ENCODE data around the gene LYRM7. TPM values are rescaled to one million over a fixed set of nuclear protein-coding genes. Genes with fewer than 3 reads are reported as not detected.
A peak's percentile ranks its signal among the peaks of the same experiment; 100 is the strongest.
"Not testable (repeated sequence)": the region's sequence is repeated elsewhere in the genome, so short reads cannot be mapped to it uniquely, and the experiment has no call there.

The LYRM7 gene
- total RNA-seq, 1 experiment from 2014 or later = 4.5 TPM

DNA sequence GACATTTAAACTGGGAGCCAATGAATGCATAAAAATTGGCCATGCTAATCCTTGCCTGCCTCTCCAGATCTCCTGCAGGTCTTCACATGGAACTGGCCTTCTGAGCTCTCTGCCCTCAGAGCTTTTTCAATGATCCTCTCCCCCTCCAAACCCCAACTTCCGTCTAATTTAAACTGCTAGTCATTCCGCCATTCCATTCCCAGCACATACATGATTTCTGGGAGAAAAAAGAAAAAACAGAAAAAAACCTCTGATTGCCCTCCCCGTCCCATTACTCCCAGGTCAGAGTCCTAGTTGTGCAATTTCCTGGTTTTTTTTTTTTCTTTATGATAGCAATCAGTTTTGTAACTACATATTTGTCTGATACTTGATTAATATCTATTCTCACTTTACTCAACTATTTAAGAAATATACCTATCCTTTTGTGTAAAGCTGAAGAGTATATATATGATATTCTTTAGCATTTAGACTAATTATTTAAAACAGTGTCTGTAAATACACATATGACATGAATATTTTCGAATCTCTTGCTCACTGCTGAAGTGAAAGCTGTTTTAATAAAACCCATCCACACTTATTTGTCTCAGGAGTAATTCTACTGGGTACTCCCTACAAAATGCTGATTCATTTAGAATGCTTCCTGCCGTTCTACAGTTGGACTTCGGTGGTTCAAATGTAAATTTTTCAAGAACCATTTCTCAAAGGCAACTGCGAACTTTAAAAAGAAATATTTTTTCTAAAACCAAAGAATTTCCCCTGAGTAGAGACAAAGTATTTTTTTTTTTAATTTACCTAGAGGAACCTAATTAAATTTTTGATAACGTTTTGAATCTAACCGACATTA is 7.2 kb upstream of the LYRM7 start:
- Histone ChIP-seq H3K36me3 (replicated peaks; ENCODE audit: control insufficient read depth, insufficient read depth, low read length) (peaks cover 14% of the 10 kb centered on the region), H3K4me3 (ENCODE audit: insufficient read depth, low read depth, low read length) (peak overlapping the region; percentile 93), H3K27me3 (ENCODE audit: control insufficient read depth, insufficient read depth, low read length) (no peaks in the 10 kb centered on the region)
- no peak for DNase-seq

DNA sequence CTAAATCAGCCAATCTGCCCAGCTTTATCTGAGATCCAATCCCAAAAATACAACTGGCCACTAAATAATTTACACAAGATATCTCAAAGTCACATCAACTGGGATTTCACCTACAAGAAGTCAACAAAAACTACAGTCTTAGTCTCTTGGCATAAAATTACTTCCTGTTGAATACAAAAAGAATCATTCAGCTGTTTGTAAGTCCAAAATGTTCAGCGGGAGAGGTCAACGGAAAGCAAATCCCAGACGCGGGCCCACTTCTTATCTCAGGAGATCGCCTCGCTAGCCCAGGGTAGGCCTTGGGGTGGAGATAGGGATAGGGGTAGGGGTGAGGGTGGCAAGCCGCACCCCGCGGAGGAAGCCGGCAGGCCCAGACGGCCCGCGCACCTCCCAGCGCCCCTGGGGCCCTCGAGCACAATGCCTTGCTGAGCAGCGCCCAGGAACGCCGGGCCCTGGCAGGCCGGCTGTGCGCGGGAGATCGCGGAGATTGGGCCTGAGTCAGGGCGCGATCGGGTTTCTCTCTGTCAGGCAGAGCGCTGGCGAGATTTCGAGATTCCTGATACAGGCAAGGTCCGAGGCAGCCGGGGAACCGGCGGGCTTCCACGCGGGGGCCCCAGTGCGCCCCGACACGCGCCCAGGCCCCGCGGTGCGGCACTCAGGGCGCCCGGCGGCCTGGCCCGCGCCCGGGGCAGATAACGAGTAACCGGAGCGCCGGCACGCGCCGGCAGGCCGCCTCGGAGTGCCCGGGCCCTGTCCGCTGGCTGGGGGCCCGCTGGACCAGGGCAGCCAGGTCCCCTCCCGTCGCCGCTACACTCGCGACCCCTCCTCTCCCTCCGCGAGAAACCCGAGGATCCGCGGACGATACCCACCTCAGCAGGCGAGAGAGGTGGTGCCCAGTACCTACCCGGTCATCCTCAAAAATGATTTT is 6.3 kb upstream of the LYRM7 start:
- Histone ChIP-seq H3K36me3 (replicated peaks; ENCODE audit: control insufficient read depth, insufficient read depth, low read length) (peaks cover 13% of the 10 kb centered on the region), H3K4me3 (ENCODE audit: insufficient read depth, low read depth, low read length) (peak overlapping the region; percentile 93), H3K27me3 (ENCODE audit: control insufficient read depth, insufficient read depth, low read length) (no peaks in the 10 kb centered on the region)
- DNase-seq = peak; percentile 83

DNA sequence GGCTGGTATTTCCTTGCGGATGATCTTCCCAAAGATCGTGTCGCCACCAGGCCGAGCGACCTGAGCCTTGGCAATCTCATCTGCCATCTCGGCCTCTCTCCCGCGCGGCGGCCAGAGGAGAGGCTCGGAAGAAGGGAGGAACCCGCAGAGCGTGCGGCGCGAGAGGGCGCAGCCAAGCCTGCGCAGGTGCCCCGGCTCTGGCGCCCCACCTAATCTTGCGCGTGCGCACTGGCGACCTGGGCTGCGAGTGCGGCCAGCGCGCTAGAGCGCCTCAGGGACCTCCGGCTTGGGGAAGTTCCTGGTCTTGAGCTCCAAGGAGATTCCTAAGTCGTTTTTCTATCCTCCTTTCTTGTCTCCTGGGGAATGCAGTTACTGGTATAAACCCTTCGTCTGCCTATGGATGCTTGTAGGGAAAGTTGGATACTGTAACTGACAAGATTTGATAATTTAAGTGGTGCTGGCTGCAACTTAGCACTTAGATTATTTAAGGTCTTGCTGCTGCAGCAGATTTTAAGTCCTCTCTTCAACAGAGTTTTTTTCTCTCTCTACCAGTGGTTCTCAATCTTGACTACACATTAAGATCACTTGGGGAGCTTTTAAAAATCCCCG is 5.5 kb upstream of the LYRM7 start, which contains the start of gene HINT1:
Gene HINT1 (minus strand): TSS at position 138 of the 609 bp plus-strand sequence. CDS start 51 bp downstream, at position 87.
- H3K4me3 ChIP-seq (ENCODE audit: insufficient read depth, low read depth, low read length) = peak within 1 kb of the TSS; percentile 93
- peak; percentile 98 for DNase-seq
- peaks cover 10% of the 10 kb centered on the region for H3K36me3 ChIP-seq (replicated peaks; ENCODE audit: control insufficient read depth, insufficient read depth, low read length)
- H3K27me3 ChIP-seq (ENCODE audit: control insufficient read depth, insufficient read depth, low read length) = no peaks in the 10 kb centered on the region

DNA sequence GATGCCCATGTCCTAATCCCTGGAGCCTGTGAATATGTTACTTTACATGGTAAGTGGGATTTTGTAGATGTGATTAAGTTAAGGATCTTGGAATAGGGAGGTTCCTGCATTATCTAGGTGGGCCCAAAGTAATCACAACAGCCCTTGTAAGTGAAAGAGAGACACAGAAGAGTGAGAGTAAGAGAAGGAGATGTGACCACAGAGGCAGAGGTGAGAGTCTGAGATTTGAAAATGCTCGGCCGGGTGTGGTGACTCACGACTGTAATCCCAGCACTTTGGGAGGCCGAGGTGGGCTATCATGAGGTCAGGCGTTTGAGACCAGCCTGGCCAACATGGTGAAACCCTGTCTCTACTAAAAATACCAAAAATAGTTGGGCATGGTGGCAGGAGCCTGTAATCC is 3.1 kb upstream of the LYRM7 start:
- Histone ChIP-seq H3K4me3 (ENCODE audit: insufficient read depth, low read depth, low read length) (no peak overlapping the region), H3K36me3 (replicated peaks; ENCODE audit: control insufficient read depth, insufficient read depth, low read length) (peaks cover 2% of the 10 kb centered on the region), H3K27me3 (ENCODE audit: control insufficient read depth, insufficient read depth, low read length) (no peaks in the 10 kb centered on the region)
- no peak for DNase-seq

DNA sequence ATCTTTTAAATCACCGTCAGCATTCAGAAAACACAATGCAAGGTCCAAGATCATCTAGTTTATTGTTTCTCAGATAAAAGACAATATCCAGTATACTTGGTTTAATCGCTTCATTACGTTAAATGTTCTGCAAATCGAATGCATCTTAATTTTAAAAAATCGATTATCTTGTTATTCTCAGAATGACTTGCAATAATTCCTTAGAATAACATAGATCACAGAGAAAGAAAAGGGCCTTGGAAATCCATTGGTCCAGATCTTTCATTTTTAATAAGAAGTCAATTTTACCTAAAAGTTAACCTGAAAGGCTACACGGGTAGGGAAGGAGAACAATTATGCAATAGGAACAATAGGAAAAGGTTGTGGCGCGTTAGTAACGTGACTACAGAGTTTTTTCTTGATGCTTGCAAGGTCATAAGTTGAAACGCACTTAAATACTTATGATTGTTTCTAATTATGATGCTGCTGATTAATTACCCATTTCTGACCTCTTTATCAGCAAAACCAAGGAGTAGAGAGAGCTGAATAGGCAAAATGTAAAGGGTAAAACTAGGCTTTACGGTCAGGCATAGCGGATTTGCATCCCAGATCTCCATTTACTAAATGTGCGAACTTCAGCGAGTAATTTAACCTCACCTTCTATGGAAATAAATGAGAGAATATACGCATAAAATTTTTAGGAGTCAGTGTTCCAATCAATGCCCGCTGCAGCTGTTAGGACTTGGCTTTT is 769 bp upstream of the LYRM7 start:
- no peak for DNase-seq
- Histone ChIP-seq H3K36me3 (replicated peaks; ENCODE audit: control insufficient read depth, insufficient read depth, low read length) (no peaks in the 10 kb centered on the region), H3K4me3 (ENCODE audit: insufficient read depth, low read depth, low read length) (peak overlapping the region; percentile 51), H3K27me3 (ENCODE audit: control insufficient read depth, insufficient read depth, low read length) (no peaks in the 10 kb centered on the region)

DNA sequence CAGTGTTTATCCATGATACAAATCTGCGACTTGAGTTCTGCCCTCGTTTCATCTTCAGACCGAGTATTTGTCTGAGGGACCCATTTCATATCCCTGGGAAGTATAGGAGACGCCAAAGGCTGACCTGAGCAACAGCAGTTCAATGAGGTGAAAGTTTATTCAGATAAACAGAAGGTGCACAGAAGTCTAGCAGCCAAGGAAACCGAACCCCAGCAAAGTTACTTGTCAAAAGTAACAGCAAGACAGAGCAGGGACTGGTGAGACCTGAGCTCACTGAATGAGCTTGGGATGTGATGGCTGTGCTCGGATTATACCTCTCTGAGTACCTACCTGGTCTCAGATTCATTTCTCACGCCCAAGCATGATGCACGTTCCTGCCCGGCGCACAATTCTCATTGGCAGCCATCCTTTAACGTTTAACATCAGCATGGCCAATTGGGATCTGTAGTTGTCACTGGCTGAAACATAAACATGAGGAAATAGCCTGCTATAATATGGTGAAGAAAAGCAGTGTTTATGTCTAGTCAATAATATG is 599 bp downstream of the LYRM7 start:
- no peak for DNase-seq
- Histone ChIP-seq H3K4me3 (ENCODE audit: insufficient read depth, low read depth, low read length) (peak overlapping the region; percentile 74), H3K27me3 (ENCODE audit: control insufficient read depth, insufficient read depth, low read length) (no peaks in the 10 kb centered on the region), H3K36me3 (replicated peaks; ENCODE audit: control insufficient read depth, insufficient read depth, low read length) (no peaks in the 10 kb centered on the region)

DNA sequence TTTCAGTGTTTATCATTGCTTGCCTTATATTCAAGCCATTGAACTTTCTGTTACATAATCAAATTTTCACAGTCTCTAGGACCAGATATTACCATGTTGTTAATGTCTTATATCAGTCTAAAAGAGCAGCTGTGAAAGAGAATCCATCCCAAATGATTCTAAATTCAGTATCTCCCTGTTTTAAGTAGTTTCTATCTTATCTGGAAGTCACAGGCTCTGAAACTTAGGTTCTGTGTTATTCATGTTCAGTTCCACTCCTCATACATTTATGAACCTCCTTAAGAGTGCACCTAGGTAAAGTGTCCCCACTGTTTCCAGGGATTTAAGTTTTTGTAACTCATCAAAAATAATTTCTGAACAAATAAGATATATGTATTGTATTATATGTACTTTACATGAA is 9.7 kb downstream of the LYRM7 start:
- no peaks in the 10 kb centered on the region for H3K36me3 ChIP-seq (replicated peaks; ENCODE audit: control insufficient read depth, insufficient read depth, low read length)
- H3K27me3 ChIP-seq (ENCODE audit: control insufficient read depth, insufficient read depth, low read length) = no peaks in the 10 kb centered on the region
- DNase-seq = no peak
- no peak overlapping the region for H3K4me3 ChIP-seq (ENCODE audit: insufficient read depth, low read depth, low read length)

DNA sequence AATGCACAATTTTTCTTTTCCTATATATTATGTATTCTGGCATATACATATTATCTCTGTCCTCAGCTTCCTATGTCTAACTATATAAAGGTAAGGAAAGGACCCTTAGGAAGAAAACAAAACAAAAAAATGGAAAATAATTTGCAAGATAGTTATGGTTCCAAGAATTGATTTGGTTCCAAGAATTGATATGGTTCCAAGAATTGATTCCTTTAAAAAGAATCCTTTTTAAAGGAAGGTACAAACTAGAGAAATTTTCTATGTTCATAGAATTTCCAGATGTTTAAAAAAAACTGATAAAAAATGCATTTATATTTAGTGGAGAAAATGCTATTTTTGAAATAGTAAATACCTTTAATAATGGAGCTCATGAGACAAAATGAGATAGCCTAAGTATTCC is 12.1 kb downstream of the LYRM7 start:
- Histone ChIP-seq H3K4me3 (ENCODE audit: insufficient read depth, low read depth, low read length) (no peak overlapping the region), H3K36me3 (replicated peaks; ENCODE audit: control insufficient read depth, insufficient read depth, low read length) (no peaks in the 10 kb centered on the region), H3K27me3 (ENCODE audit: control insufficient read depth, insufficient read depth, low read length) (no peaks in the 10 kb centered on the region)
- no peak for DNase-seq

DNA sequence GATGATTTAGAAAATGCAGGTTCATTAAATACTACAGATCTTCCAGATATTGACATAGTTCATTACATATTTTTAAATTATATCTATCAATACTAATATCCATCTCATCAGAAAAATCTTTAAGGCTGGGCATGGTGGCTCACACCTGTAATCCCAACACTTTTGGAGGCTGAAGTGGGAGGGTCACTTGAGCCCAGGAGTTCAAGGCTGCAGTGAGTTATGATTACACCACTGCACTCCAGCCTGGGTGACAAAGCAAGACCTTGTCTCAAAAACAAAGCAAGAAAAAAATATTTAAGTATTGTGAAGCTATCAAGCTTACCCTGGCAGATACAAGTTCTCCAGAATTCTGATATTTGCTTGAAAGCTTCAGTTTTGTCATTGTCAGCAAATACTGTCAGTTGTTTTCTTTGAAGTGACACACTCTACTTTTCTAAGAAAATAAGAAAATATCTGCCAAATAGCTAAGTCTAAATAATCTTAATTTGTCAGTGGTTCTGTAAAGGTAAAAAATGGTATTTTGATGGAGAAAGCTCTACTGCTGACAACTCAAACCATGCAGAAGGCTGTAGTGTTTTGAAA is 14.9 kb downstream of the LYRM7 start:
- DNase-seq = no peak
- Histone ChIP-seq H3K27me3 (ENCODE audit: control insufficient read depth, insufficient read depth, low read length) (no peaks in the 10 kb centered on the region), H3K36me3 (replicated peaks; ENCODE audit: control insufficient read depth, insufficient read depth, low read length) (no peaks in the 10 kb centered on the region), H3K4me3 (ENCODE audit: insufficient read depth, low read depth, low read length) (no peak overlapping the region)

DNA sequence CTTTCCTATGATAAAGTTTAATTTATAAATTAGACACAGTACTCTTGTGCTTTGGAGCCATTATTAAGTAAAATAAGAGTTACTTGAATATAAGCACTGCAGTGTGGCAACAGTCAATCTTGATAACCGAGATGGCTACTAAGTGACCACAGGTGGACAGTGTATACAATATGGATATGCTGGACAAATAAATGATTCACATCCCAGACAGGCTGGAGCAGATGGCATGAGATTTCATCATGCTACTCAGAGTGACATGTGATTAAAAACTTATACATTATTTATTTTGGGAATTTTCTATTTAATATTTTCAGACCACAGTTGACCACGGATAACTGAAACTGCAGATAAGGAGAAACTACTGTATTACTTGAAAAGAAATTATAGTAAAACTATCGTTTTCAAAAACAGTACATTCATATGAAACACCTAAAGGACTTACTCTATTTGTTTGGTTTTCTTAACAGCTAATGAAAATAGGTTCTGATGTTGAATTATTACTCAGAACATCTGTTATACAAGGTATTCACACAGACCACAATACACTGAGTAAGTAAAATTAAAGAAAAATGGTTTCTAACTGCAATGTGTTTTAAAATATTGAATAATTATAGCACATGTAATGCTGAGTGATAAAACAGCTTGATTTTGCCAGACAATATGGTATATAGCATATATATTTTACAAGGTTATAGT is 16.0 kb downstream of the LYRM7 start:
- no peaks in the 10 kb centered on the region for H3K27me3 ChIP-seq (ENCODE audit: control insufficient read depth, insufficient read depth, low read length)
- no peak for DNase-seq
- no peaks in the 10 kb centered on the region for H3K36me3 ChIP-seq (replicated peaks; ENCODE audit: control insufficient read depth, insufficient read depth, low read length)
- H3K4me3 ChIP-seq (ENCODE audit: insufficient read depth, low read depth, low read length) = no peak overlapping the region

DNA sequence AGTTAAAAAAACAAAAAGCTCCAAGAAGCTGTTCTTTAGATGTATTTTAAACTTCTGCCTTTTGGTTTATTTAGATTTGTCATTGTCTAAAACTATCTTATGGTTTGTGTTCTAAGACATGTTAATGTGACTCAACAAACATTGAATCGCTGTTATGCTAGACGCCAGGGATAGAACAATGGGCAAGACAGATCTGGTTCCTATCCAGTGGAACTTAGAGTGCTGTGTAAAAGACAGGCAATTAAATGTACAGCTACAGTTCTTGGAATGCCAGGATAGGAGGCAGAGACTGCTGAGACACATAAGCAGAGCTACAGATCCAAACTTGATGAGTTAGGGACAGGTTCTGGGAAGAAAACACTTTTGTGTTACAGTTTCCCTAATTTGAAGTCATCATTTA is 22.4 kb downstream of the LYRM7 start:
- no peak for DNase-seq
- Histone ChIP-seq H3K27me3 (ENCODE audit: control insufficient read depth, insufficient read depth, low read length) (no peaks in the 10 kb centered on the region), H3K4me3 (ENCODE audit: insufficient read depth, low read depth, low read length) (no peak overlapping the region), H3K36me3 (replicated peaks; ENCODE audit: control insufficient read depth, insufficient read depth, low read length) (no peaks in the 10 kb centered on the region)

DNA sequence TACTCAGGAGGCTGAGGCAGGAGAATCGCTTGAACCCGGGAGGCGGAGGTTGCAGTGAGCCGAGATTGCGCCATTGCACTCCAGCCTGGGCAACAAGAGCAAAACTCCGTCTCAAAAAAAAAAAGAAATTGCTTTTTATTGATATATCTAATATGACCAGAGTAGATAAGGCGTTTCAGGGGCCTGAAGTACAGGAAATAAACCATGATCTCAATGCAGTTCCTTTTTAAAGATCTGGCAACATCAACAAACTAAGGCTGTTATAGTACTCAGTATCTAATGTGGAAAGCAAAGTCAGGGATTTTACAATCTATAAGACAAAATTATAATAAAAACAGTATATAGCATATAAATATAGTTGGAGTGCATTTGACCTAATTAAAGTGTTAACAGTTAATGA is 23.2 kb downstream of the LYRM7 start:
- not testable (repeated sequence) for DNase-seq; H3K27me3 ChIP-seq (ENCODE audit: control insufficient read depth, insufficient read depth, low read length); H3K4me3 ChIP-seq (ENCODE audit: insufficient read depth, low read depth, low read length); H3K36me3 ChIP-seq (replicated peaks; ENCODE audit: control insufficient read depth, insufficient read depth, low read length)

DNA sequence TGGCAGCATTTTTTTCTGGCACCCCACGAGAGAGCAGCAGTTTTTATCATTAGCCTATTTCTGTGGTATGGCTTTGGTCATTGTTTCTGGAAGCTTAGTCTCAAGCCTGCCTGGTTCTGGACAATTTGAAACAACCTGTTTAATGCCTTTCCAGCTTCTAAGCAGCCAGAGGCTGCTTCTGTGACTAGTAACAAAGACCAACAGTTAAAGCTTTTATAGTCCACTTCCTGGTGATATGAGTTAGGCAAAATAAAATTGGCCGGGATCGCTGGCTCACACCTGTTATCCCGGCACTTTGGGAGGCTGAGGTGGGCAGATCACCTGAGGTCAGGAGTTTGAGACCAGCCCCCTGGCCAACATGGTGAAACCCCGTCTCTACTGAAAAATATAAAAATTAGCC is 24.0 kb downstream of the LYRM7 start:
- no peak for DNase-seq
- Histone ChIP-seq H3K27me3 (ENCODE audit: control insufficient read depth, insufficient read depth, low read length) (no peaks in the 10 kb centered on the region), H3K36me3 (replicated peaks; ENCODE audit: control insufficient read depth, insufficient read depth, low read length) (no peaks in the 10 kb centered on the region), H3K4me3 (ENCODE audit: insufficient read depth, low read depth, low read length) (no peak overlapping the region)

All from H7 (cell line).